HUDEP-2 (cell line): ENCODE data around the gene RNF144A.

Experiments
- DNase-seq, 76 experiments: peaks; one replicate each; lab custom pipeline; 2025; ENCODE audit not compliant: unreplicated experiment in 76 of 76; lab: John Stamatoyannopoulos, UW

RNF144A gene

GRCh38 chr2:7033136-7033960 lies 116.1 kb downstream of the RNF144A start:
- peak in 6 of 76 experiments; percentile 8 to 32 (median 10) for DNase-seq

- no peak for DNase-seq
Observed at GRCh38 chr2:7034303-7034702, 117.1 kb downstream of the RNF144A start.

GRCh38 chr2:7035884-7036283 lies 118.7 kb downstream of the RNF144A start:
- DNase-seq, result no peak

GRCh38 chr2:7037340-7038333 lies 120.4 kb downstream of the RNF144A start:
- peak in 48 of 76 experiments; percentile 5 to 67 (median 32) for DNase-seq

- no peak for DNase-seq
Observed at GRCh38 chr2:7040547-7040946, 123.3 kb downstream of the RNF144A start.

GRCh38 chr2:7041421-7041820 lies 124.2 kb downstream of the RNF144A start:
- DNase-seq, result no peak

GRCh38 chr2:7043690-7044089 lies 126.5 kb downstream of the RNF144A start:
- DNase-seq, result no peak

GRCh38 chr2:7044253-7045250 lies 127.3 kb downstream of the RNF144A start:
- peak in 48 of 76 experiments; percentile 5 to 67 (median 30) for DNase-seq

- DNase-seq, result peak in 23 of 76 experiments; percentile 6 to 56 (median 21)
Observed at GRCh38 chr2:7045601-7046590, 128.7 kb downstream of the RNF144A start.

GRCh38 chr2:7047661-7048060 lies 130.4 kb downstream of the RNF144A start:
- no peak for DNase-seq

GRCh38 chr2:7048762-7049294 lies 131.6 kb downstream of the RNF144A start:
- DNase-seq, result no peak

- no peak for DNase-seq
Observed at GRCh38 chr2:7052404-7052803, 135.2 kb downstream of the RNF144A start.

- no peak for DNase-seq
Observed at GRCh38 chr2:7053650-7054265, 136.5 kb downstream of the RNF144A start.

- no peak for DNase-seq
Observed at GRCh38 chr2:7057865-7058400, 140.7 kb downstream of the RNF144A start.

- no peak for DNase-seq
Observed at GRCh38 chr2:7060156-7060555, 142.9 kb downstream of the RNF144A start.

- no peak for DNase-seq
Observed at GRCh38 chr2:7060631-7061449, 143.6 kb downstream of the RNF144A start.

- no peak for DNase-seq
Observed at GRCh38 chr2:7061450-7061789, 144.2 kb downstream of the RNF144A start.
